ENCODE data around the gene BCAR1. TPM values are rescaled to one million over a fixed set of nuclear protein-coding genes. Genes with fewer than 3 reads are reported as not detected.

BCAR1 gene
- total and polyA plus RNA-seq, 12 donors, result 54.6 to 85.2 (median 71.3) TPM

DNA sequence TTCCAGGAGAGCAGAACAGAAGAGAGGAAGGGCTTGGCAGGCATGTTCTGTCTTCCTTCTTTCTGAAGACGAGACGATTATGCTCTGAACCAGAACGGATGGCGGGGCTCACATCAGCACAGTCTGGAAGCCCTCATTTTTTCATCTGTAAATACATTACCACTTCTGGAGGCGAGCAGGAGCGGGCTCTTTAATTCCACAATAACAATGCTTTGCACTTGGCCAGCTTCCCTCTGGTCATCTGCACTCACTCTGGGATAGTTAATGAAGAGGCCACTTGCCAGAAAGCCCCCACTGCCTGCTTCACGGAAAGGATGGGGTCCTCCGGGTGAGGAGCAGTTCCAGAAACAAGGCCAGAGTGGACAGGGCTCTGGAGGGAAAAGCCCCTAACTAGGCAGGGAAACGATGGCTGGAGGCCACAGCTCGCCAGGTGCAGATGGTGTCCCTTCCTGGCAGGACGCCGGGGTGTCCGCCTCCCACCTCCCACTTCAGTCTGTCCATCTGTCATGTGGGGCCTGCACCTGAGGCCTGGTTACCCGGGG lies 13.1 kb upstream of the BCAR1 start:
- peak; percentile 23 to 60 for DNase-seq
- Histone ChIP-seq H3K9me3 (no peaks in the 10 kb centered on the region), H3K4me1 (peaks cover 32 to 82% (median 63%) of the 10 kb centered on the region in 9 donors), H3K4me3 (peak overlapping the region; percentile 70 to 100 (median 86)), H3K27ac (peak overlapping the region; percentile 92 to 99 (median 96)), H3K27me3 (peaks cover 0 to 69% (median 0%) of the 10 kb centered on the region in 7 donors), H3K36me3 (peaks cover 0 to 6% (median 0%) of the 10 kb centered on the region in 9 donors)
- intact Hi-C loops (cut with DNase I), result loop anchor here in 2 of 10 donors (1.0 to 5.0 kb wide), 2 partner anchors 30 to 38 kb away; no protein-coding TSS in a partner anchor
- ATAC-seq, result peak in 6 of 8 donors; percentile 3 to 50 (median 21)
- 7 to 10% methylated on average over 14 of the region's 14 CpGs for WGBS, 2 donors
- no peak for TF ChIP-seq CTCF (IDR thresholded peaks at IDR 0.05)

DNA sequence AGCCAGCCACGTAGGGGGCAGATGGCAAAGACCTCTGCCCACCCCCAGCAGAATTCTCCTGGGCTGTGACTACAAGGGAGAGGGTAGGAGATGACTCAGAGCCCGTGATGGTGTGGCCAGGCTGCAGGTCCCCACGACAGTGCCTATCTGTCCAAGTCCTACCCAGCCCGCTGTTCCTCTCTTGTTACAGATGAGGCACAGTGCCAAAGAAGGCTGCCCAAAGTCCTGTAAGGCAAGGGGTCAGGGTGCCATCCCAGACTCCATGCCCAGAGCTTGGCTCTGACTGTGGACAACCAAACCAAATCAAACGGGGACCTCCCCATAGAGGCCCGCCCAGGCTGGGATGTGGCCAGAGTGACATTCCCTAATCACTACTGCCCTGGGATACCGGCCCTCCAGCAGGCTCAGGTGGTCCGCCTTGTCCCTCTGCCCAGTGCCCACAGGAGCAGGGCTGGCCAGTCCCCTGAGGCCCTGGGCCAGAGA lies 12.6 kb upstream of the BCAR1 start:
- peak overlapping the region; percentile 51 to 99 (median 96) for H3K27ac ChIP-seq
- peak; percentile 38 to 41 for DNase-seq
- peaks cover 0 to 6% (median 0%) of the 10 kb centered on the region in 9 donors for H3K36me3 ChIP-seq
- WGBS, 2 donors, result 14 to 28% methylated on average over 8 of the region's 8 CpGs
- H3K27me3 ChIP-seq, result peaks cover 0 to 69% (median 0%) of the 10 kb centered on the region in 7 donors
- peaks cover 32 to 84% (median 67%) of the 10 kb centered on the region in 9 donors for H3K4me1 ChIP-seq
- H3K9me3 ChIP-seq, result no peaks in the 10 kb centered on the region
- peak overlapping the region in 9 of 10 donors; percentile 70 to 100 (median 85) for H3K4me3 ChIP-seq
- TF ChIP-seq CTCF (IDR thresholded peaks at IDR 0.05), result no peak
- peak in 6 of 8 donors; percentile 22 to 52 (median 36) for ATAC-seq
- intact Hi-C loops (cut with DNase I), result loop anchor here in 2 of 10 donors (1.0 to 5.0 kb wide), 2 partner anchors 30 to 38 kb away; no protein-coding TSS in a partner anchor

- Histone ChIP-seq H3K36me3 (peaks cover 0 to 6% (median 0%) of the 10 kb centered on the region in 9 donors), H3K4me3 (peak overlapping the region in 8 of 10 donors; percentile 70 to 100 (median 86)), H3K4me1 (peaks cover 37 to 89% (median 73%) of the 10 kb centered on the region in 9 donors), H3K27me3 (peaks cover 0 to 70% (median 0%) of the 10 kb centered on the region in 7 donors), H3K9me3 (no peaks in the 10 kb centered on the region), H3K27ac (peak overlapping the region; percentile 51 to 99 (median 96))
- peak in 2 of 8 donors; percentile 0 to 1 for ATAC-seq
- 47 to 58% methylated on average over 14 of the region's 14 CpGs for WGBS, 2 donors
- intact Hi-C loops (cut with DNase I), result loop anchor here in 1 of 10 donors (5.0 kb wide), 1 partner anchor 39 kb away; no protein-coding TSS in a partner anchor
- DNase-seq, result no peak
- no peak for TF ChIP-seq CTCF (IDR thresholded peaks at IDR 0.05)
Measured at GRCh38 chr16:75263291-75263962, 12.0 kb upstream of the BCAR1 start.

GRCh38 chr16:75262800-75263127 lies 11.3 kb upstream of the BCAR1 start:
- Histone ChIP-seq H3K36me3 (peaks cover 0 to 6% (median 0%) of the 10 kb centered on the region in 9 donors), H3K4me3 (peak overlapping the region in 3 of 10 donors; percentile 17 to 85 (median 70)), H3K27ac (peak overlapping the region in 9 of 10 donors; percentile 93 to 99 (median 96)), H3K4me1 (peaks cover 44 to 91% (median 74%) of the 10 kb centered on the region in 9 donors), H3K9me3 (no peaks in the 10 kb centered on the region), H3K27me3 (peaks cover 0 to 72% (median 0%) of the 10 kb centered on the region in 7 donors)
- no peak for ATAC-seq
- intact Hi-C loops (cut with DNase I), result loop anchor here in 1 of 10 donors (5.0 kb wide), 1 partner anchor 40 kb away; no protein-coding TSS in a partner anchor
- no peak for TF ChIP-seq CTCF (IDR thresholded peaks at IDR 0.05)
- 68% methylated on average over 5 of the region's 5 CpGs for WGBS, 2 donors
- DNase-seq, result no peak
